CD4-positive, alpha-beta T cell (primary cell): ENCODE measurements around the gene MAP1LC3B2. TPM values are rescaled to one million over a fixed set of nuclear protein-coding genes. Genes with fewer than 3 reads are reported as not detected.
"Not testable (repeated sequence)": the region's sequence is repeated elsewhere in the genome, so short reads cannot be mapped to it uniquely, and the experiment has no call there.

Source experiments
- ATAC-seq: fragments of 200-7000 bp; cut with Tn5 transposase; one replicate; pipeline ENCODE4 v1.10.0; 2022; ENCODE audit warnings: mild to moderate bottlenecking; ENCODE audit not compliant: poor library complexity
- CTCF ChIA-PET: fragments of 350-600 bp; sonication (Branson Sonifier 250); formaldehyde crosslinking; loops from one replicate; lab custom pipeline; 2021; ENCODE audit warnings: antibody characterized with exemption, inconsistent platforms; lab: Charles Lee
- POLR2A ChIA-PET: fragments of 350-600 bp; sonication (Branson Sonifier 250); formaldehyde crosslinking; loops from one replicate; lab custom pipeline; 2021; ENCODE audit warnings: antibody characterized with exemption, inconsistent platforms; lab: Charles Lee
- DNase-seq, 14 experiments: peaks; one replicate each; pipeline ENCODE4 v3.0.0-alpha.2; 2013 to 2020; ENCODE audit warnings: mixed read lengths in 2 of 14
- H3K27ac ChIP-seq, 2 donors: one replicate each; pipeline versions ENCODE4 v1.5.1 to v1.7.0; 2013; ENCODE audit warnings: low read length in 2 of 2, low read depth in 1 of 2, mild to moderate bottlenecking in 1 of 2
- H3K27me3 ChIP-seq, 2 experiments: 1 replicate in 1 of 2; 2 replicates in 1 of 2; pipeline versions ENCODE4 v1.6.1 to v1.7.0; 2013; ENCODE audit warnings: low read length in 2 of 2, control low read depth in 1 of 2, mild to moderate bottlenecking in 1 of 2, moderate library complexity in 1 of 2; ENCODE audit not compliant: insufficient read depth in 2 of 2, control insufficient read depth in 1 of 2
- H3K36me3 ChIP-seq: one replicate; pipeline ENCODE4 v1.6.1; 2013; ENCODE audit warnings: low read length, control low read depth; ENCODE audit not compliant: insufficient read depth
- H3K4me1 ChIP-seq: one replicate; pipeline ENCODE4 v1.6.1; 2013; ENCODE audit warnings: low read length, control low read depth; ENCODE audit not compliant: insufficient read depth
- H3K4me3 ChIP-seq: one replicate; pipeline ENCODE4 v1.5.1; 2013; ENCODE audit warnings: mild to moderate bottlenecking, low read length, moderate library complexity
- H3K9me3 ChIP-seq, 2 experiments: 1 replicate in 1 of 2; 2 replicates in 1 of 2; pipeline versions ENCODE4 v1.6.1 to v1.7.0; 2013; ENCODE audit warnings: low read length in 2 of 2, mild to moderate bottlenecking in 2 of 2, control low read depth in 1 of 2, moderate library complexity in 1 of 2; ENCODE audit not compliant: control insufficient read depth in 1 of 2, insufficient read depth in 1 of 2
- H3K27ac Mint-ChIP-seq: one replicate; pipeline ENCODE4 v1.8.0; 2020; ENCODE audit warnings: mixed read lengths
- H3K27me3 Mint-ChIP-seq: one replicate; pipeline ENCODE4 v1.8.0; 2021; ENCODE audit warnings: mixed read lengths
- H3K36me3 Mint-ChIP-seq: one replicate; pipeline ENCODE4 v1.8.0; 2021; ENCODE audit warnings: low read depth, mixed read lengths
- H3K4me1 Mint-ChIP-seq: one replicate; pipeline ENCODE4 v1.8.0; 2021; ENCODE audit warnings: low read depth, mixed read lengths
- H3K4me3 Mint-ChIP-seq: one replicate; pipeline ENCODE4 v1.8.0; 2020; ENCODE audit warnings: mild to moderate bottlenecking, mixed read lengths
- H3K9me3 Mint-ChIP-seq: one replicate; pipeline ENCODE4 v1.8.0; 2020; ENCODE audit warnings: mixed read lengths
- intact Hi-C, 2 experiments: fragments of 100-400 bp; cut with DNase I in 1 of 2; cut with micrococcal nuclease in 1 of 2; formaldehyde crosslinking; loops; one replicate each; pipeline versions ENCODE4 v1.15.1 to v1.9.0; 2023 to 2025; cut with DNase I, micrococcal nuclease
- total RNA-seq, 174 experiments: library from RNA in 2 of 174; stranded (reverse) in 2 of 174; gene quantifications; one replicate each; pipeline ENCODE4 v1.2.3 and lab custom pipeline; 2021 to 2026
- TF ChIP-seq, protein P1 (sequence below): fragments of 200-600 bp; IDR thresholded peaks from one replicate; pipeline ENCODE4 v1.8.0; 2022; ENCODE audit warnings: antibody characterized with exemption, mild to moderate bottlenecking

MAP1LC3B2 gene
- total RNA-seq, 2 experiments from 2014 or later = 1.5 to 2.1 TPM

DNA sequence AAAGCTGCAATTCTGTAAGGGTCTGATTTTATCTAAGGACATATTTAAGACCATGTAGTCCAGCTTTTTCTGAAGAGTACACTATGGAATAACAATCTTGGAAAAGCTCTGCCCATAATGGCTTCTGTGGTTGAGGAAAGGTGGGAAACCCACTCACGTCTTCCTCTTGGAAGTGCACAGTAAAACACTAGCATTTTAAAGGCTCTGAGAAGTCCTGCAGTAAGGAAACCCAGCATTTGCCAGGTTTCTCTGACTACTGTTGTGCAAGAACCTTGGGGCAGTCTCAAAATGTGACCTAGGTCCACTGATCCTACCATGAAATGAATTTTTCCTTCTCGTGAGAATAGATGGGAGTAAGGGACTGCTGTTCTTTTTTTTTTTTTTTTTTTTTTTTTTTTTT, 11.9 kb downstream of the MAP1LC3B2 start:
- Histone ChIP-seq H3K4me3 (no peak overlapping the region), H3K27me3 (no peaks in the 10 kb centered on the region), H3K9me3 (no peaks in the 10 kb centered on the region), H3K36me3 (no peaks in the 10 kb centered on the region), H3K27ac (no peak overlapping the region), H3K4me1 (no peaks in the 10 kb centered on the region)
- Mint-ChIP-seq H3K9me3 (no peaks in the 10 kb centered on the region), H3K27me3 (no peaks in the 10 kb centered on the region), H3K4me1 (no peaks in the 10 kb centered on the region), H3K36me3 (no peaks in the 10 kb centered on the region), H3K4me3 (no peak overlapping the region), H3K27ac (no peak overlapping the region)
- ChIA-PET CTCF (interaction anchor here (0.6 kb wide), 1 partner anchor 416 kb away, joined by 3 read pairs; no protein-coding TSS in a partner anchor), POLR2A (no interaction called here)
- DNase-seq (no peak), ATAC-seq (no peak)
- intact Hi-C loops = no loop called here
- TF ChIP-seq, protein P1, sequence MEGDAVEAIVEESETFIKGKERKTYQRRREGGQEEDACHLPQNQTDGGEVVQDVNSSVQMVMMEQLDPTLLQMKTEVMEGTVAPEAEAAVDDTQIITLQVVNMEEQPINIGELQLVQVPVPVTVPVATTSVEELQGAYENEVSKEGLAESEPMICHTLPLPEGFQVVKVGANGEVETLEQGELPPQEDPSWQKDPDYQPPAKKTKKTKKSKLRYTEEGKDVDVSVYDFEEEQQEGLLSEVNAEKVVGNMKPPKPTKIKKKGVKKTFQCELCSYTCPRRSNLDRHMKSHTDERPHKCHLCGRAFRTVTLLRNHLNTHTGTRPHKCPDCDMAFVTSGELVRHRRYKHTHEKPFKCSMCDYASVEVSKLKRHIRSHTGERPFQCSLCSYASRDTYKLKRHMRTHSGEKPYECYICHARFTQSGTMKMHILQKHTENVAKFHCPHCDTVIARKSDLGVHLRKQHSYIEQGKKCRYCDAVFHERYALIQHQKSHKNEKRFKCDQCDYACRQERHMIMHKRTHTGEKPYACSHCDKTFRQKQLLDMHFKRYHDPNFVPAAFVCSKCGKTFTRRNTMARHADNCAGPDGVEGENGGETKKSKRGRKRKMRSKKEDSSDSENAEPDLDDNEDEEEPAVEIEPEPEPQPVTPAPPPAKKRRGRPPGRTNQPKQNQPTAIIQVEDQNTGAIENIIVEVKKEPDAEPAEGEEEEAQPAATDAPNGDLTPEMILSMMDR = no peak

GRCh38 chr12:116573776-116574175, 14.6 kb downstream of the MAP1LC3B2 start:
- no peaks in the 10 kb centered on the region for H3K27me3 ChIP-seq
- intact Hi-C loops = no loop called here
- no peak for ATAC-seq
- H3K27ac ChIP-seq = no peak overlapping the region
- ChIA-PET CTCF (no interaction called here), POLR2A (no interaction called here)
- no peaks in the 10 kb centered on the region for H3K9me3 ChIP-seq
- DNase-seq = no peak
- Mint-ChIP-seq H3K4me1 (no peaks in the 10 kb centered on the region), H3K9me3 (no peaks in the 10 kb centered on the region), H3K27ac (no peak overlapping the region), H3K36me3 (no peaks in the 10 kb centered on the region), H3K4me3 (no peak overlapping the region), H3K27me3 (no peaks in the 10 kb centered on the region)
- H3K4me3 ChIP-seq = no peak overlapping the region
- TF ChIP-seq, protein P1 = no peak
- no peaks in the 10 kb centered on the region for H3K36me3 ChIP-seq
- no peaks in the 10 kb centered on the region for H3K4me1 ChIP-seq

GRCh38 chr12:116575754-116576153, 16.6 kb downstream of the MAP1LC3B2 start:
- H3K4me1 ChIP-seq, H3K4me3 Mint-ChIP-seq, H3K36me3 Mint-ChIP-seq, ATAC-seq, H3K27me3 ChIP-seq, H3K9me3 Mint-ChIP-seq, CTCF ChIA-PET, POLR2A ChIA-PET, H3K27ac Mint-ChIP-seq, H3K27ac ChIP-seq, H3K4me3 ChIP-seq, intact Hi-C loops, H3K36me3 ChIP-seq, H3K4me1 Mint-ChIP-seq, H3K27me3 Mint-ChIP-seq, DNase-seq, H3K9me3 ChIP-seq: not testable (repeated sequence)

- ChIA-PET POLR2A (interaction anchor here (1.6 kb wide), 1 partner anchor 17 kb away, joined by 5 read pairs; the partner anchor contains the start of gene MAP1LC3B2), CTCF (no interaction called here)
- Histone ChIP-seq H3K4me1 (no peaks in the 10 kb centered on the region), H3K27ac (no peak overlapping the region), H3K9me3 (no peaks in the 10 kb centered on the region), H3K4me3 (no peak overlapping the region), H3K36me3 (no peaks in the 10 kb centered on the region), H3K27me3 (no peaks in the 10 kb centered on the region)
- Mint-ChIP-seq H3K27ac (no peak overlapping the region), H3K9me3 (no peaks in the 10 kb centered on the region), H3K27me3 (no peaks in the 10 kb centered on the region), H3K4me1 (no peaks in the 10 kb centered on the region), H3K4me3 (no peak overlapping the region), H3K36me3 (no peaks in the 10 kb centered on the region)
- TF ChIP-seq, protein P1 = no peak
- intact Hi-C loops = no loop called here
- no peak for ATAC-seq
- DNase-seq = no peak
Measured at GRCh38 chr12:116577154-116577561, 18.0 kb downstream of the MAP1LC3B2 start.
